ENCODE data around the gene DMXL2.
"Not testable (repeated sequence)": the region's sequence is repeated elsewhere in the genome, so short reads cannot be mapped to it uniquely, and the experiment has no call there.

DMXL2 gene

DNA sequence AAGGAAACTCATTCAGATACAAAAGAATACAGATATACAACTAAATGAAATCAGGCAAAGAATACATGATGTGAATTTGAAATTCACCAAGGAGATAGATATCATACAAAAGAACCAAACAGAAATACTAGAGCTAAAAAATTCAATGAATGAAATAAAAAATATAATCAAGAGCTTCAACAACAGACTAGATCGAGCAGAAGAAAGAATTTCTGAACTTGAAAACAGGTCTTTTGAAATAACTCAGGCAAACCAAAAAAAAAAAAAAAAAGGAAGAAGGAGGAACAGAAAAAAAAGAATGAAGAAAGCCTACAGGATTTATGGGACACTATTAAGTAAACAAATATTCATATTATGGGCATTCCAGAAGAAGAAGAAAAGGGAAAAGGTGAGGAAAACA, 137.8 kb downstream of the DMXL2 start:
- H3K27ac ChIP-seq (ENCODE audit: low read depth, low read length), result no peak overlapping the region
- no peaks in the 10 kb centered on the region for H3K9me3 ChIP-seq (ENCODE audit: control insufficient read depth, insufficient read depth, low read length)
- H3K4me3 ChIP-seq (ENCODE audit: low read depth, low read length), result no peak overlapping the region
- H3K4me1 ChIP-seq (ENCODE audit: control insufficient read depth, insufficient read depth, low read length), result no peaks in the 10 kb centered on the region
- no peaks in the 10 kb centered on the region for H3K27me3 ChIP-seq (ENCODE audit: control insufficient read depth, insufficient read depth, low read length)
- no peak overlapping the region for H3K9ac ChIP-seq (ENCODE audit: low read depth, low read length)
- 0 out of 2 replicates have a peak, but pooled peaks cover 8% of the 10 kb centered on the region for H3K36me3 ChIP-seq (ENCODE audit: control insufficient read depth, insufficient read depth, low read length)

DNA sequence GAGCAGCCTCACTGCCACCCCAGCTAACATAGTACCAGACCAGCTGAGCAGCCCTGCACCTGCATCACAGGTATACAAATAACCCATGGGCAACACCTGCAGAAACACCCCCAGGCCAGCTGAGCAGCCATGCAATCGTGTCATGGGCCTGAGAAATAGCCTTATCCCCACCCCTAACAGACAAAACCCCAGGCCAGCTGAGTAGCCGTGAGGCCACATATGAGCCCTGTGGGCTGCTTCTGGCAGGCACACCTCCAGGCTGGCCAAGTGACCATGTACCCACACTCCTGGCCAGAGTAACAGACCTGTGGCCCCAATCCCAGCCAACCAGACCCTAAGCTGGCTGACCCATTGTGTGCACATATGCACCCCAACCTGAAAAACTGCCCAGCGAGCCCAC, 138.6 kb downstream of the DMXL2 start:
- Histone ChIP-seq H3K36me3 (ENCODE audit: control insufficient read depth, insufficient read depth, low read length) (0 out of 2 replicates have a peak, but pooled peaks cover 10% of the 10 kb centered on the region), H3K4me1 (ENCODE audit: control insufficient read depth, insufficient read depth, low read length) (no peaks in the 10 kb centered on the region), H3K9ac (ENCODE audit: low read depth, low read length) (no peak overlapping the region), H3K27ac (ENCODE audit: low read depth, low read length) (no peak overlapping the region), H3K4me3 (ENCODE audit: low read depth, low read length) (no peak overlapping the region), H3K27me3 (ENCODE audit: control insufficient read depth, insufficient read depth, low read length) (no peaks in the 10 kb centered on the region), H3K9me3 (ENCODE audit: control insufficient read depth, insufficient read depth, low read length) (no peaks in the 10 kb centered on the region)

DNA sequence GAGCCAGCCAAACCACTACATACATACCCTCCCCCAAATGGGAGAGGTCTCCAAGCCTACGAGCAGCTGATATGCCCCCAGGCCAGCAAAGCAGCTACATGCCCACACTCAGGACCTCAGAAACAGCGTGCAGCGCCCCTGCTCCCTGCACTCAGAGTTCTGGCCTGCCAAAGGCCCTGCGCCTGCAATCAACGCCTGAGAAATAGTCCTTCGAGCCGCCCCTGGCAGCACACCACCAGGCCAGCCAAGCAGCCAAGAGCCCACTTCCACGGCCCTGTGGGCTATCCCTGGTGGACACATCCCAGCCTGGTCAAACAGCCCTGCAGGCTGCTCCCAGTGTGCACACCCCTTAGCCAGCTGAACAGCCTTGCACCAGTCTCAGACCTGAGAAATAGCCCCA, 139.1 kb downstream of the DMXL2 start:
- H3K36me3 ChIP-seq (ENCODE audit: control insufficient read depth, insufficient read depth, low read length), result 0 out of 2 replicates have a peak, but pooled peaks cover 10% of the 10 kb centered on the region
- no peaks in the 10 kb centered on the region for H3K9me3 ChIP-seq (ENCODE audit: control insufficient read depth, insufficient read depth, low read length)
- no peak overlapping the region for H3K9ac ChIP-seq (ENCODE audit: low read depth, low read length)
- H3K4me1 ChIP-seq (ENCODE audit: control insufficient read depth, insufficient read depth, low read length), result no peaks in the 10 kb centered on the region
- no peaks in the 10 kb centered on the region for H3K27me3 ChIP-seq (ENCODE audit: control insufficient read depth, insufficient read depth, low read length)
- H3K4me3 ChIP-seq (ENCODE audit: low read depth, low read length), result no peak overlapping the region
- no peak overlapping the region for H3K27ac ChIP-seq (ENCODE audit: low read depth, low read length)

DNA sequence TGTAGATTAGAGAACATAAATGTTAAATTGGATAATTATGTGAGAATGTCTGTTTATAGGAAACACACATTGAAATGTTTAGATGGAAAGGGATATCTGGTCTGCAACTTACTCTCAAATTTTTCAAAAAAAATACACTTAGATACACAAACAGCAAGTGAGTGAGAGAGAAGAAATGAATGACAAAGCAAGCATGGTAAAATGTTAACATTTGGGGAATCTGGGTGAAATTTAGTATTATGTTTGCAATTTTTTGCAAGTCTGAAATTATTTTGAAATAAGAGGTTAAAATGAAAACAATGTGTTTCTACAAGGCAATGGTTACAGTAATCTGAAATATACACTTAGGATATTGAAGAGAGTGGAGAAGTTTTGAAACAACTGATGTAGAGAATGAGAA, 146.8 kb downstream of the DMXL2 start:
- Histone ChIP-seq H3K4me1 (ENCODE audit: control insufficient read depth, insufficient read depth, low read length) (peaks cover 5% of the 10 kb centered on the region; the same call in 1 of the 2 replicates), H3K4me3 (ENCODE audit: low read depth, low read length) (no peak overlapping the region), H3K27ac (ENCODE audit: low read depth, low read length) (no peak overlapping the region), H3K9ac (ENCODE audit: low read depth, low read length) (no peak overlapping the region), H3K27me3 (ENCODE audit: control insufficient read depth, insufficient read depth, low read length) (no peaks in the 10 kb centered on the region), H3K36me3 (ENCODE audit: control insufficient read depth, insufficient read depth, low read length) (0 out of 2 replicates have a peak, but pooled peaks cover 4% of the 10 kb centered on the region), H3K9me3 (ENCODE audit: control insufficient read depth, insufficient read depth, low read length) (no peaks in the 10 kb centered on the region)

DNA sequence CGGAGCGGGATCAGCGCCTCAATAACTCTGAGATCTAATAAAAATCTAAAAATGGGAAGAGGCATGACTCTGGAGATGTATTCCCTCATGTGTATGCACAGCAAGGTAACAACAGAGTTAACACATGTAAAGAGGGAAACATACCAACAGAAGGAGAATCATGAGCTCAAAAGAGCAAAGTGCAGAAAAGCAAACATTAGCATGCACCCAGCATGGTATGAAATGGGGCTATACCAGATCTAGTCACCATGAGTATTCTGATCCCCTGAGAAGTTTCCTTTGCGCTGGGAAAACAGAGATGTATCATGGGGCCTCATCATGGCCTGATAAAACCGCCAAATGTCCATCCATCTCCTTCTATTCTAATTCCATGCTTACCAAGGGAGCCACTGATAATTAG, 152.1 kb downstream of the DMXL2 start:
- no peak overlapping the region for H3K27ac ChIP-seq (ENCODE audit: low read depth, low read length)
- H3K9ac ChIP-seq (ENCODE audit: low read depth, low read length), result no peak overlapping the region
- H3K36me3 ChIP-seq (ENCODE audit: control insufficient read depth, insufficient read depth, low read length), result no peaks in the 10 kb centered on the region
- H3K4me3 ChIP-seq (ENCODE audit: low read depth, low read length), result no peak overlapping the region
- H3K27me3 ChIP-seq (ENCODE audit: control insufficient read depth, insufficient read depth, low read length), result no peaks in the 10 kb centered on the region
- peaks cover 5% of the 10 kb centered on the region; the same call in 1 of the 2 replicates for H3K4me1 ChIP-seq (ENCODE audit: control insufficient read depth, insufficient read depth, low read length)
- H3K9me3 ChIP-seq (ENCODE audit: control insufficient read depth, insufficient read depth, low read length), result no peaks in the 10 kb centered on the region

DNA sequence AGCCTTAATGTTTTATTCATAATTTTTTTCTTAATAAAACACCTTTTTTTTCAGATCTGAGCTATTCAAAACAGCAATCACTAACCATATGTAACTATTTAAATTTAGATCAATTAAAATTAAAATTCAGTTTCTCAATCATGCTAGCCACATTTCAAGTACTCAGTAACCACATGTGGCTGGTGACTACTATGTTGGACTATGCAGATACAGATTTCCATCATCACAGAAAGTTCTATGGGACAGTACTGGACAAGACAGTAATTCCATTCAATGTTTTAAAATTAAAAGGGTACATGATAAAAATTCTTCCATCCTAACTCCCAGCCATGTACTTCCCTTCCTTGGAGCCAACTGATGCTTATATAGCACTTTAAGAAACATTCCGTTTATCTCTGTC, 161.8 kb downstream of the DMXL2 start:
- Histone ChIP-seq H3K9me3 (ENCODE audit: control insufficient read depth, insufficient read depth, low read length) (no peaks in the 10 kb centered on the region), H3K27me3 (ENCODE audit: control insufficient read depth, insufficient read depth, low read length) (no peaks in the 10 kb centered on the region), H3K27ac (ENCODE audit: low read depth, low read length) (no peak overlapping the region), H3K9ac (ENCODE audit: low read depth, low read length) (no peak overlapping the region), H3K4me3 (ENCODE audit: low read depth, low read length) (no peak overlapping the region), H3K4me1 (ENCODE audit: control insufficient read depth, insufficient read depth, low read length) (no peaks in the 10 kb centered on the region), H3K36me3 (ENCODE audit: control insufficient read depth, insufficient read depth, low read length) (peaks cover 7% of the 10 kb centered on the region; the same call in 1 of the 2 replicates)

DNA sequence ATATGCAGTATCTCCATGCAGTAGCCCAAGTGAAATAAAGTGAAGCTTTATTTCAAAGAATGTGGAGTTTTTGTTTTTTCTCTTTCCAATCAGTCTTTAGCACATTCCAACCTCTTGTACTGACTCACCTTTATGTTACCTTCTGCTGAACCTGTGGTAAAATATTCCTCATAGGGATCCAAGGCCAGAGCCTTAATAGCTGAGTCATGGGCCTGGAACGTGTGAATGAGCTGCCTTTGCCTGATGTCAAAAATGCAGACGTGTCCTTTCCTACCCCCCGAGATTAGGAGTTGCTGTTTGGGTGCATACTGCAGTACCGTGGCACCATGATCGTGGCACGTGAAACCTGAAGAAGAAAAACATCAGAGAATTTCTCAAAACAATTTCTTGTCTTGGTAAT, 172.6 kb downstream of the DMXL2 start:
- H3K4me1 ChIP-seq (ENCODE audit: control insufficient read depth, insufficient read depth, low read length), result 0 out of 2 replicates have a peak, but pooled peaks cover 2% of the 10 kb centered on the region
- H3K4me3 ChIP-seq (ENCODE audit: low read depth, low read length), result no peak overlapping the region
- H3K27me3 ChIP-seq (ENCODE audit: control insufficient read depth, insufficient read depth, low read length), result no peaks in the 10 kb centered on the region
- H3K9me3 ChIP-seq (ENCODE audit: control insufficient read depth, insufficient read depth, low read length), result no peaks in the 10 kb centered on the region
- no peak overlapping the region for H3K9ac ChIP-seq (ENCODE audit: low read depth, low read length)
- no peak overlapping the region for H3K27ac ChIP-seq (ENCODE audit: low read depth, low read length)
- H3K36me3 ChIP-seq (ENCODE audit: control insufficient read depth, insufficient read depth, low read length), result peaks cover 6% of the 10 kb centered on the region

DNA sequence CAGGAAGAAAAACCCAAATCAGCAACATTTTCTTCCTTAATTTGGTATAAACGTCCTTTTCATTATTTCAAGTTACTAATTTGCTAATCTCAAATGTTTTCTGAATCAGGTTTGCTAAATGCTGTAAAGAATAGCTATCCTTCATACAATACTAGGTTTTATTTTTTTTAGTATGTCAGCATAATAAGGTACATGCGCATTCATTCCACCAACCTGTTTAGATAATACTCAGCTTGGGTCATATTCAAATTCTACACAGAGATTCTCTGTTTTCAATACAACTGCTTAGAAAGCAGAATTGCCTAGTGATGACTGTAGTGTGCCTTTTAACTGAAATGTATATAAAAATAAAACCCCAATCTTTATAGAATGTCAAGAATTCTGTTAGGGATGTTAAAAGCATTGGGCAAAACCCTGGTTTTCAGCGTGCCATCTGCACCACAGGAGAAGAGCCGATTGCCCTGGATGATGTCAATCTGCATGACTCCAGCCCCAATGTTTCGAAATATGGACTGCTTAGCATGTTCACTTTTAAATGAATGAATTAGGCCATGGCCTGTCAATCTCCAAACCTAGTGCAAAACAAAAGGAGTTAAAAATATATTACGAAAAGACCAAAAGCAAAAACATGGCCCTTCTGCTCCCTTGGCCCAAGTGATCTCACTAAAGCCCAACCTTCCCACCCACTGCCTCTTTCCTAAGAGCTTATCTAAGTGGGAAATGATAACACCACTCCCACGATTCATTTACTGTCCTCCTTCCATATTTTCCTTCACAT, 173.8 kb downstream of the DMXL2 start:
- Histone ChIP-seq H3K27me3 (ENCODE audit: control insufficient read depth, insufficient read depth, low read length) (no peaks in the 10 kb centered on the region), H3K36me3 (ENCODE audit: control insufficient read depth, insufficient read depth, low read length) (peaks cover 6% of the 10 kb centered on the region), H3K27ac (ENCODE audit: low read depth, low read length) (no peak overlapping the region), H3K4me1 (ENCODE audit: control insufficient read depth, insufficient read depth, low read length) (0 out of 2 replicates have a peak, but pooled peaks cover 2% of the 10 kb centered on the region), H3K9ac (ENCODE audit: low read depth, low read length) (no peak overlapping the region), H3K9me3 (ENCODE audit: control insufficient read depth, insufficient read depth, low read length) (no peaks in the 10 kb centered on the region), H3K4me3 (ENCODE audit: low read depth, low read length) (no peak overlapping the region)

DNA sequence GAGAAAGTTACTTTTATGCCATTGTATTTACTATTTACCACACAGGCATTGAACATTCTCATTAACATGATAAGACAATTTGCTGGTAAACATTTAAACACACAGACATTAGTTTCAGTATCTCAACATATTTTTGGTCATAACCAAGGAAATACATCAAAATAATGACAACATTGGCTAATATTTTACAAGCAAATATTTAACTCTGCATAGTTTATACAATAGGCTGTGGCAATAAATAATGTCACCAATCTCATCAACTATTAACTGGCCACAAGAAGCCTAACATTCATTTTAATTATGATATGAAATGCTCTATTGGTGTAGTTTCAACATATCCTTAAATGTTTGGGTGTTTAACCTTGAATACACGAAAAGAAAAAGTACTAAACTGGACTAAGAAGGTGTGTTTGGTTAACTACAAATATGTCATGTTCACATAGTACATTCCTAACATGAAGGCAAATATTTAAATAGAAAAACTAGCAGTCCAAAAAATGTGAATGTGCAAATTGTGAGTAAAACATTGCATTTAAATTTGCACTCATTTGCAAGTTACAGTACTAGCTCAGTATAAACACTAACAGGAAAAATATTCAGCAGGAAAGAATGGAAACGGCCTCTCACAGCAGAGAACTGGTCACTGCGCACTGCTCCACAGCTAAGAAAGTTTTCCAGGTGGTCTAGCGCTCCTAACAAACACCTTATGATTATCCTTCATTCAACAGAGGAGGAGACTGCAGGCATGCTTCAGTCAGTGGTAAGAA, 174.5 kb downstream of the DMXL2 start:
- Histone ChIP-seq H3K36me3 (ENCODE audit: control insufficient read depth, insufficient read depth, low read length) (peaks cover 6% of the 10 kb centered on the region), H3K27ac (ENCODE audit: low read depth, low read length) (no peak overlapping the region), H3K9me3 (ENCODE audit: control insufficient read depth, insufficient read depth, low read length) (no peaks in the 10 kb centered on the region), H3K27me3 (ENCODE audit: control insufficient read depth, insufficient read depth, low read length) (no peaks in the 10 kb centered on the region), H3K4me3 (ENCODE audit: low read depth, low read length) (no peak overlapping the region), H3K9ac (ENCODE audit: low read depth, low read length) (no peak overlapping the region), H3K4me1 (ENCODE audit: control insufficient read depth, insufficient read depth, low read length) (0 out of 2 replicates have a peak, but pooled peaks cover 2% of the 10 kb centered on the region)

DNA sequence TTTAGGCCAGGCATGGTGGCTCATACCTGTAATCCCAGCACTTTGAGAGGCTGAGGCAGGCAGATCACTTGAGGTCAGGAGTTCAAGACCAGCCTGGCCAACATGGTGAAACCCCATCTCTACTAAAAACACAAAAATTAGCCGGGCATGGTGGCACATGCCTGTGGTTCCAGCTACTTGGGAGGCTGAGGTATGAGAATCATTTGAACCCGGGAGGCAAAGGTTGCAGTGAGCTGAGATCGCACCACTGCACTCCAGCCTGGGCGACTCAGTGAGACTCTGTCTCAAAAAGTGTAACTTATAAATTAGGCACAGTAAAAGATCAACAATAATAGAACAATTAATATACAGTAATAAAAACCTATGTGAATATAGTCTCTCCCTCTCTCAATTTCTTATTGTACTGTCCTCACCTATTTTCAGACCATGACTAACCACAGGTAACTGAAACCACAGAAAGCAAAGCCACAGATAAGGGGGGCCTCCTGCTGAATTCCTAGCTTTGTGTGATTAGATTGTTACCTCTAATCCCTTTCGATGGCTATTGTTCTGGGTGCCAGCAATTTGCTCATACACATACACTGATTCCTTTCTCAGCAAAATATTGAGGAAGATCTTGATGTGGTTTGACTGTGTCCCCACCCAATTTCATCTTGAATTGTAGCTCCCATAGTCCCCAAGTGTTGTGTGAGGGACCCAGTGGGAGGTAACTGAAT, 176.4 kb downstream of the DMXL2 start:
- not testable (repeated sequence) for H3K27ac ChIP-seq (ENCODE audit: low read depth, low read length); H3K9ac ChIP-seq (ENCODE audit: low read depth, low read length); H3K36me3 ChIP-seq (ENCODE audit: control insufficient read depth, insufficient read depth, low read length); H3K4me3 ChIP-seq (ENCODE audit: low read depth, low read length); H3K4me1 ChIP-seq (ENCODE audit: control insufficient read depth, insufficient read depth, low read length); H3K27me3 ChIP-seq (ENCODE audit: control insufficient read depth, insufficient read depth, low read length); H3K9me3 ChIP-seq (ENCODE audit: control insufficient read depth, insufficient read depth, low read length)
